ENCODE measurements around the gene FOXJ3. TPM values are rescaled to one million over a fixed set of nuclear protein-coding genes. Genes with fewer than 3 reads are reported as not detected.

Gene FOXJ3
- total and polyA plus RNA-seq, 2 of the 13 experiments (the other 11 are each of a cell fraction or from before 2014, with no cell fraction given): 16.6 to 48.5 TPM

DNA sequence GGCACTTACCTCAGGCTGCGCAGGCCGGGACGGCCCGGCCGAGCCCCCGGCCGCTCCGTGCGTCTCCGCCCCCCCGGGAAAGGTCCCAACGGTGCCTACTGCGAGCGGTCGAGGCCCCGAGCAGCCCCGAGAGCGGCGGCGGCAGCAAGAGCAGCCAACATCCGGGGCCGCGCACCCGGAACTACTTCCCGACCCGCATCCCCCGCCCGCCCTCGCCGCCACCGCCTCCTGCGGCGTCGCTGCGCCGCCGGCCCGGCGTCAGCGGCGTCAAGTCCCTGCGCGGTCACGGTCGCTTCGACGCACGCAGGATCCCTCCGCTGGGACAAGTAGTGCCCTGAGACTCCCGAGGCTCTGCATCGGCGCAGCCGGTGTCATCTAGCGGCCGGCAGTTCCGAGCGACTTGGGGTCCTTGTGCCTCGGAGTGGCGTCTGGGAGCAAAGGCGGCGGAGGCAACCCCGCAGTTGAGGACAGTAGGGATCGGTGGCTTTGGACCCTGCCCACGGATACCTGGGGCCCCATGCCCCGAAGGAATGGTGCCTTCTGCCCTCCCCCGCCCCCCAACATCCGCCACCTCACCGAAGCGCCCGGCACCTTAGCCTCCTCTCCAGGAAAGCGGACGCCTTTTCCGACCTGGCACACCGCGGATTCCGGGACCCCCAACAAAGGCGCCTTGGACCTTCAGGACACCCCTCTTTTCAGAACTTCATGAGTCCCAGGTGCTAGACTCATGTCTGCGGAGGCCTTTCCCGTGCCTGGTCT lies at the start of gene FOXJ3 (continued):
- TF ChIP-seq ZNF768 (CRISPR knock-in tag; IDR thresholded peaks at IDR 0.05) (peak; percentile 85), RFXAP (CRISPR knock-in tag; IDR thresholded peaks at IDR 0.05; ENCODE audit: borderline replicate concordance) (peak; percentile 89), ZNF12 (CRISPR knock-in tag; IDR thresholded peaks at IDR 0.05) (peak; percentile 44; the same call in 1 of the 2 replicates), ZBTB1 (CRISPR knock-in tag; IDR thresholded peaks at IDR 0.05; ENCODE audit: borderline replicate concordance) (no peak), ZBTB7A (CRISPR knock-in tag; IDR thresholded peaks at IDR 0.05) (peak; percentile 68; the same call in 1 of the 2 replicates), ZNF777 (CRISPR knock-in tag; IDR thresholded peaks at IDR 0.05) (peak; percentile 64), ZNF33A (CRISPR knock-in tag; IDR thresholded peaks at IDR 0.05; ENCODE audit: borderline replicate concordance) (no peak), GLI4 (CRISPR knock-in tag; IDR thresholded peaks at IDR 0.05; ENCODE audit: borderline replicate concordance) (peak; percentile 95; the same call in 1 of the 2 replicates), ZFY (CRISPR knock-in tag; IDR thresholded peaks at IDR 0.05) (peak; percentile 88), ZNF839 (CRISPR knock-in tag; IDR thresholded peaks at IDR 0.05; ENCODE audit: borderline replicate concordance) (no peak; the same call in 1 of the 2 replicates), ZNF264 (CRISPR knock-in tag; IDR thresholded peaks at IDR 0.05) (peak; percentile 85), ZNF770 (CRISPR knock-in tag; IDR thresholded peaks at IDR 0.05) (peak; percentile 77; the same call in 1 of the 2 replicates), ZNF546 (CRISPR knock-in tag; conservative IDR thresholded peaks at IDR 0.05) (peak; percentile 77; the same call in 1 of the 2 replicates)
- TF ChIP-seq, protein P1, sequence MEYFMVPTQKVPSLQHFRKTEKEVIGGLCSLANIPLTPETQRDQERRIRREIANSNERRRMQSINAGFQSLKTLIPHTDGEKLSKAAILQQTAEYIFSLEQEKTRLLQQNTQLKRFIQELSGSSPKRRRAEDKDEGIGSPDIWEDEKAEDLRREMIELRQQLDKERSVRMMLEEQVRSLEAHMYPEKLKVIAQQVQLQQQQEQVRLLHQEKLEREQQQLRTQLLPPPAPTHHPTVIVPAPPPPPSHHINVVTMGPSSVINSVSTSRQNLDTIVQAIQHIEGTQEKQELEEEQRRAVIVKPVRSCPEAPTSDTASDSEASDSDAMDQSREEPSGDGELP (IDR thresholded peaks at IDR 0.05; ENCODE audit: borderline replicate concordance, low read depth): peak; percentile 69; the same call in 1 of the 2 replicates
- TF ChIP-seq, protein P2, sequence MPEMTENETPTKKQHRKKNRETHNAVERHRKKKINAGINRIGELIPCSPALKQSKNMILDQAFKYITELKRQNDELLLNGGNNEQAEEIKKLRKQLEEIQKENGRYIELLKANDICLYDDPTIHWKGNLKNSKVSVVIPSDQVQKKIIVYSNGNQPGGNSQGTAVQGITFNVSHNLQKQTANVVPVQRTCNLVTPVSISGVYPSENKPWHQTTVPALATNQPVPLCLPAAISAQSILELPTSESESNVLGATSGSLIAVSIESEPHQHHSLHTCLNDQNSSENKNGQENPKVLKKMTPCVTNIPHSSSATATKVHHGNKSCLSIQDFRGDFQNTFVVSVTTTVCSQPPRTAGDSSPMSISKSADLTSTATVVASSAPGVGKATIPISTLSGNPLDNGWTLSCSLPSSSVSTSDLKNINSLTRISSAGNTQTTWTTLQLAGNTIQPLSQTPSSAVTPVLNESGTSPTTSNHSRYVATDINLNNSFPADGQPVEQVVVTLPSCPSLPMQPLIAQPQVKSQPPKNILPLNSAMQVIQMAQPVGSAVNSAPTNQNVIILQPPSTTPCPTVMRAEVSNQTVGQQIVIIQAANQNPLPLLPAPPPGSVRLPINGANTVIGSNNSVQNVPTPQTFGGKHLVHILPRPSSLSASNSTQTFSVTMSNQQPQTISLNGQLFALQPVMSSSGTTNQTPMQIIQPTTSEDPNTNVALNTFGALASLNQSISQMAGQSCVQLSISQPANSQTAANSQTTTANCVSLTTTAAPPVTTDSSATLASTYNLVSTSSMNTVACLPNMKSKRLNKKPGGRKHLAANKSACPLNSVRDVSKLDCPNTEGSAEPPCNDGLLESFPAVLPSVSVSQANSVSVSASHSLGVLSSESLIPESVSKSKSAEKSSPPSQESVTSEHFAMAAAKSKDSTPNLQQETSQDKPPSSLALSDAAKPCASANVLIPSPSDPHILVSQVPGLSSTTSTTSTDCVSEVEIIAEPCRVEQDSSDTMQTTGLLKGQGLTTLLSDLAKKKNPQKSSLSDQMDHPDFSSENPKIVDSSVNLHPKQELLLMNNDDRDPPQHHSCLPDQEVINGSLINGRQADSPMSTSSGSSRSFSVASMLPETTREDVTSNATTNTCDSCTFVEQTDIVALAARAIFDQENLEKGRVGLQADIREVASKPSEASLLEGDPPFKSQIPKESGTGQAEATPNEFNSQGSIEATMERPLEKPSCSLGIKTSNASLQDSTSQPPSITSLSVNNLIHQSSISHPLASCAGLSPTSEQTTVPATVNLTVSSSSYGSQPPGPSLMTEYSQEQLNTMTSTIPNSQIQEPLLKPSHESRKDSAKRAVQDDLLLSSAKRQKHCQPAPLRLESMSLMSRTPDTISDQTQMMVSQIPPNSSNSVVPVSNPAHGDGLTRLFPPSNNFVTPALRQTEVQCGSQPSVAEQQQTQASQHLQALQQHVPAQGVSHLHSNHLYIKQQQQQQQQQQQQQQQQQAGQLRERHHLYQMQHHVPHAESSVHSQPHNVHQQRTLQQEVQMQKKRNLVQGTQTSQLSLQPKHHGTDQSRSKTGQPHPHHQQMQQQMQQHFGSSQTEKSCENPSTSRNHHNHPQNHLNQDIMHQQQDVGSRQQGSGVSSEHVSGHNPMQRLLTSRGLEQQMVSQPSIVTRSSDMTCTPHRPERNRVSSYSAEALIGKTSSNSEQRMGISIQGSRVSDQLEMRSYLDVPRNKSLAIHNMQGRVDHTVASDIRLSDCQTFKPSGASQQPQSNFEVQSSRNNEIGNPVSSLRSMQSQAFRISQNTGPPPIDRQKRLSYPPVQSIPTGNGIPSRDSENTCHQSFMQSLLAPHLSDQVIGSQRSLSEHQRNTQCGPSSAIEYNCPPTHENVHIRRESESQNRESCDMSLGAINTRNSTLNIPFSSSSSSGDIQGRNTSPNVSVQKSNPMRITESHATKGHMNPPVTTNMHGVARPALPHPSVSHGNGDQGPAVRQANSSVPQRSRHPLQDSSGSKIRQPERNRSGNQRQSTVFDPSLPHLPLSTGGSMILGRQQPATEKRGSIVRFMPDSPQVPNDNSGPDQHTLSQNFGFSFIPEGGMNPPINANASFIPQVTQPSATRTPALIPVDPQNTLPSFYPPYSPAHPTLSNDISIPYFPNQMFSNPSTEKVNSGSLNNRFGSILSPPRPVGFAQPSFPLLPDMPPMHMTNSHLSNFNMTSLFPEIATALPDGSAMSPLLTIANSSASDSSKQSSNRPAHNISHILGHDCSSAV (CRISPR knock-in tag; IDR thresholded peaks at IDR 0.05; ENCODE audit: borderline replicate concordance): no peak
- TF ChIP-seq, protein P3, sequence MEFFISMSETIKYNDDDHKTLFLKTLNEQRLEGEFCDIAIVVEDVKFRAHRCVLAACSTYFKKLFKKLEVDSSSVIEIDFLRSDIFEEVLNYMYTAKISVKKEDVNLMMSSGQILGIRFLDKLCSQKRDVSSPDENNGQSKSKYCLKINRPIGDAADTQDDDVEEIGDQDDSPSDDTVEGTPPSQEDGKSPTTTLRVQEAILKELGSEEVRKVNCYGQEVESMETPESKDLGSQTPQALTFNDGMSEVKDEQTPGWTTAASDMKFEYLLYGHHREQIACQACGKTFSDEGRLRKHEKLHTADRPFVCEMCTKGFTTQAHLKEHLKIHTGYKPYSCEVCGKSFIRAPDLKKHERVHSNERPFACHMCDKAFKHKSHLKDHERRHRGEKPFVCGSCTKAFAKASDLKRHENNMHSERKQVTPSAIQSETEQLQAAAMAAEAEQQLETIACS (CRISPR knock-in tag; IDR thresholded peaks at IDR 0.05): peak; percentile 75
